ENCODE measurements around the gene TP53BP2. TPM values are rescaled to one million over a fixed set of nuclear protein-coding genes. Genes with fewer than 3 reads are reported as not detected.
A peak's percentile ranks its signal among the peaks of the same experiment; 100 is the strongest.

Gene TP53BP2
- total and polyA plus RNA-seq, 7 donors: 10.6 to 34.0 (median 17.1) TPM

DNA sequence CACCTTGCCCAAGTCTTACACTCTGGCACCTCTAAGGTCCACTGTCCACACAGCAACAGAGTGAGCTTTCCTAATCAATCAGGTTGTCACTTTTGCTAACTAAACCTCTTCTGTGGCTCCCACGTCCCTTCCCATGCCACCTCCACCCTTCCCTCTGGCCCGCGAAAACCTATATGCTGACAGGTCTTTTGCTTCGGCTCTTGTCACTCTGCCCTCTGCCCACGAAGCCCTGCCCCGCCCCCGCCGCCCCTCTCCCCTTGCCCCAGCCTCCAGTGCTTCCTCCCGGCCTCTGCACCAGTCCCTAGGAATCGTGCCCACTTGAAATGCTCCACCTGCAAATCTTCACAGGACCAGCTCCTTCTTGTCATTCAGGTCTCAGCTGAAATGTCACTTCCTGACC, 8.1 kb downstream of the TP53BP2 start:
- WGBS, 3 donors: 59 to 86% (median 68%) methylated on average over 10 of the region's 10 CpGs

GRCh38 chr1:223837206-223837605, 8.5 kb downstream of the TP53BP2 start:
- intact Hi-C loops (cut with DNase I): no loop called here
- DNase-seq: no peak
- H3K27me3 ChIP-seq (ENCODE audit: insufficient read depth in 3 of 3, low read length in 2 of 3): no peaks in the 10 kb centered on the region
- no peak overlapping the region for H3K4me3 ChIP-seq
- no peak for TF ChIP-seq CTCF (IDR thresholded peaks at IDR 0.05)
- ATAC-seq: peak; percentile 41 to 63 (median 53)
- peak overlapping the region; percentile 81 for H3K27ac ChIP-seq
- no peaks in the 10 kb centered on the region for H3K36me3 ChIP-seq (ENCODE audit: insufficient read depth in 1 of 2, low read depth in 1 of 2)
- peaks cover 73% of the 10 kb centered on the region for H3K4me1 ChIP-seq
- WGBS, 3 donors: 37 to 62% (median 52%) methylated on average over 1 of the region's 1 CpG
- no peaks in the 10 kb centered on the region for H3K9me3 ChIP-seq

More for the DNA sequence above, 8.1 kb downstream of the TP53BP2 start:
- intact Hi-C loops (cut with DNase I): no loop called here
- Histone ChIP-seq H3K36me3 (ENCODE audit: insufficient read depth in 1 of 2, low read depth in 1 of 2) (no peaks in the 10 kb centered on the region), H3K9me3 (no peaks in the 10 kb centered on the region), H3K27ac (peak overlapping the region; percentile 81), H3K27me3 (ENCODE audit: insufficient read depth in 3 of 3, low read length in 2 of 3) (no peaks in the 10 kb centered on the region), H3K4me1 (peaks cover 72% of the 10 kb centered on the region), H3K4me3 (no peak overlapping the region)
- peak in 2 of 4 donors; percentile 11 to 18 for ATAC-seq
- no peak for DNase-seq
- TF ChIP-seq CTCF (IDR thresholded peaks at IDR 0.05): no peak

GRCh38 chr1:223836586-223836985, 9.2 kb downstream of the TP53BP2 start:
- peak overlapping the region; percentile 81 for H3K27ac ChIP-seq
- no peak overlapping the region for H3K4me3 ChIP-seq
- no peaks in the 10 kb centered on the region for H3K27me3 ChIP-seq (ENCODE audit: insufficient read depth in 3 of 3, low read length in 2 of 3)
- TF ChIP-seq CTCF (IDR thresholded peaks at IDR 0.05): no peak
- no peak for DNase-seq
- peak in 3 of 4 donors; percentile 37 to 60 (median 53) for ATAC-seq
- H3K36me3 ChIP-seq (ENCODE audit: insufficient read depth in 1 of 2, low read depth in 1 of 2): no peaks in the 10 kb centered on the region
- no peaks in the 10 kb centered on the region for H3K9me3 ChIP-seq
- intact Hi-C loops (cut with DNase I): no loop called here
- 65 to 80% (median 70%) methylated on average over 1 of the region's 1 CpG for WGBS, 3 donors
- H3K4me1 ChIP-seq: peaks cover 73% of the 10 kb centered on the region

DNA sequence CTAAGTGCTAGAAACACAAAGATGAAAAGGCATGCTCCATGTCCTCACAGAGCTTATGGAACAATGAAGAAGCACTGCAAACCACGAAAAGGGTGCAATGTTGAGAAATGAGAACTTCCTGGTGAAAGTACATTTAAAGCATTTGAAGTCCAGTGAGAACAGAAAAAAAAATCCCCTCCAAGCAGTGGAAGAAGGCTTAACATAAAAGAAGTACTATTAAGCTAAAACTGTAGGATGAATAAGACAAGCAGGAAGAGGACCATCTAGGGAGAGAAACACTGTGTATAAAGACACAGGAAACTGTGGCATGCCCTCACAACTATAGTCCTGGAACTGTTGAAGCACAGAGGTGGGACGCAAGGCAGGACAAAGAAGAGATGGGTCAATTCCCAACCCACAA, 10.0 kb downstream of the TP53BP2 start:
- Histone ChIP-seq H3K4me3 (no peak overlapping the region), H3K9me3 (no peaks in the 10 kb centered on the region), H3K36me3 (ENCODE audit: insufficient read depth in 1 of 2, low read depth in 1 of 2) (no peaks in the 10 kb centered on the region), H3K4me1 (peaks cover 68% of the 10 kb centered on the region), H3K27ac (peak overlapping the region; percentile 81), H3K27me3 (ENCODE audit: insufficient read depth in 3 of 3, low read length in 2 of 3) (no peaks in the 10 kb centered on the region)
- DNase-seq: no peak
- intact Hi-C loops (cut with DNase I): no loop called here
- 79 to 86% (median 84%) methylated on average over 2 of the region's 2 CpGs for WGBS, 3 donors
- TF ChIP-seq CTCF (IDR thresholded peaks at IDR 0.05): no peak
- ATAC-seq: no peak

- peaks cover 68% of the 10 kb centered on the region for H3K4me1 ChIP-seq
- H3K36me3 ChIP-seq (ENCODE audit: insufficient read depth in 1 of 2, low read depth in 1 of 2): no peaks in the 10 kb centered on the region
- WGBS, 3 donors: 64 to 73% (median 65%) methylated on average over 3 of the region's 3 CpGs
- no peak for TF ChIP-seq CTCF (IDR thresholded peaks at IDR 0.05)
- no peak for DNase-seq
- intact Hi-C loops (cut with DNase I): no loop called here
- H3K9me3 ChIP-seq: no peaks in the 10 kb centered on the region
- no peaks in the 10 kb centered on the region for H3K27me3 ChIP-seq (ENCODE audit: insufficient read depth in 3 of 3, low read length in 2 of 3)
- H3K27ac ChIP-seq: peak overlapping the region; percentile 77
- ATAC-seq: no peak
- no peak overlapping the region for H3K4me3 ChIP-seq
These were observed 11.0 kb downstream of the TP53BP2 start for GRCh38 chr1:223834660-223835263.
